Suprapubic skin (tissue), 4 donors: ENCODE results near the gene KLK1. TPM values are rescaled to one million over a fixed set of nuclear protein-coding genes. Genes with fewer than 3 reads are reported as not detected.

Experiments used
- DNase-seq, 2 donors: peaks; one replicate each; pipeline ENCODE4 v3.0.0-alpha.2; 2019; ENCODE audit warnings: low spot score in 2 of 2
- H3K27ac ChIP-seq: fragments of 200-600 bp; sonication (generic); one replicate; pipeline ENCODE4 v1.5.1; 2019
- H3K27me3 ChIP-seq: fragments of 200-600 bp; sonication (generic); one replicate; pipeline ENCODE4 v1.5.1; 2019
- H3K36me3 ChIP-seq: fragments of 200-600 bp; sonication (generic); one replicate; pipeline ENCODE4 v1.5.1; 2019
- H3K4me1 ChIP-seq: fragments of 200-600 bp; sonication (generic); one replicate; pipeline ENCODE4 v1.5.1; 2019
- H3K4me3 ChIP-seq: fragments of 200-600 bp; sonication (generic); one replicate; pipeline ENCODE4 v1.5.1; 2019; ENCODE audit warnings: mild to moderate bottlenecking
- H3K9me3 ChIP-seq: fragments of 200-600 bp; sonication (generic); one replicate; pipeline ENCODE4 v1.5.1; 2019
- EP300 ChIP-seq: sonication (generic); formaldehyde crosslinking; IDR thresholded peaks from one replicate; pipeline ENCODE4 v1.6.1; 2017; ENCODE audit warnings: antibody characterized with exemption
- POLR2A ChIP-seq, 2 donors: fragments of 450-650 bp; IDR thresholded peaks; one replicate each; pipeline ENCODE4 v1.6.1; 2017; ENCODE audit warnings: antibody characterized with exemption in 2 of 2, mild to moderate bottlenecking in 2 of 2, moderate library complexity in 2 of 2
- POLR2AphosphoS5 ChIP-seq, 3 donors: sonication (generic); formaldehyde crosslinking; IDR thresholded peaks; one replicate each; pipeline ENCODE4 v1.6.1; 2017; ENCODE audit warnings: antibody characterized with exemption in 3 of 3
- WGBS: methylation state at CpG from one replicate; pipeline ENCODE4 v1.1.5; 2018; 5-methylcytosine and 5-hydroxymethylcytosine counted together
- total RNA-seq, 4 donors: library from RNA; depleted of rRNA; stranded (reverse); fragments of >200 nt; gene quantifications; one replicate each; pipeline ENCODE4 v1.1.0, GENCODE V29; 2016
- TF ChIP-seq, protein P1 (sequence below), 2 donors: fragments of 200-600 bp in 1 of 2; fragments of 450-650 bp in 1 of 2; sonication (generic) in 1 of 2; IDR thresholded peaks; one replicate each; pipeline ENCODE4 v1.5.1; 2016 to 2019; ENCODE audit warnings: antibody characterized with exemption in 2 of 2, mild to moderate bottlenecking in 1 of 2, moderate library complexity in 1 of 2

Gene KLK1
- total RNA-seq, 4 donors from 2014 or later: 34.3 to 58.3 (median 40.5) TPM

DNA sequence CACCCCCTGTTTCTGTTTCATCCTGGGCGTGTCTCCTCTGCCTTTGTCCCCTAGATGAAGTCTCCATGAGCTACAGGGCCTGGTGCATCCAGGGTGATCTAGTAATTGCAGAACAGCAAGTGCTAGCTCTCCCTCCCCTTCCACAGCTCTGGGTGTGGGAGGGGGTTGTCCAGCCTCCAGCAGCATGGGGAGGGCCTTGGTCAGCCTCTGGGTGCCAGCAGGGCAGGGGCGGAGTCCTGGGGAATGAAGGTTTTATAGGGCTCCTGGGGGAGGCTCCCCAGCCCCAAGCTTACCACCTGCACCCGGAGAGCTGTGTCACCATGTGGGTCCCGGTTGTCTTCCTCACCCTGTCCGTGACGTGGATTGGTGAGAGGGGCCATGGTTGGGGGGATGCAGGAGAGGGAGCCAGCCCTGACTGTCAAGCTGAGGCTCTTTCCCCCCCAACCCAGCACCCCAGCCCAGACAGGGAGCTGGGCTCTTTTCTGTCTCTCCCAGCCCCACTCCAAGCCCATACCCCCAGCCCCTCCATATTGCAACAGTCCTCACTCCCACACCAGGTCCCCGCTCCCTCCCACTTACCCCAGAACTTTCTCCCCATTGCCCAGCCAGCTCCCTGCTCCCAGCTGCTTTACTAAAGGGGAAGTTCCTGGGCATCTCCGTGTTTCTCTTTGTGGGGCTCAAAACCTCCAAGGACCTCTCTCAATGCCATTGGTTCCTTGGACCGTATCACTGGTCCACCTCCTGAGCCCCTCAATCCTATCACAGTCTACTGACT lies 31.2 kb upstream of the KLK1 start, which contains the start of gene KLK3:
KLK3 (plus strand) TSS at position 280 of the 775 bp plus-strand sequence; CDS start at position 321, 41 bp downstream.
- DNase-seq: no peak

GRCh38 chr19:50851620-50852019 lies 28.0 kb upstream of the KLK1 start:
- WGBS: no CpG with 5 or more reads among the region's 4 CpGs

More for the DNA sequence above, 31.2 kb upstream of the KLK1 start, which contains the start of gene KLK3:
- H3K4me1 ChIP-seq: no peaks in the 10 kb centered on the region
- H3K4me3 ChIP-seq: no peak within 1 kb of the TSS
- no peak within 1 kb of the TSS for H3K27ac ChIP-seq
- no peaks in the 10 kb centered on the region for H3K9me3 ChIP-seq
- peaks cover 67% of the 10 kb centered on the region for H3K27me3 ChIP-seq
- no peaks in the 10 kb centered on the region for H3K36me3 ChIP-seq
- WGBS: 65% methylated on average over 5 of the region's 9 CpGs
- TF ChIP-seq POLR2AphosphoS5 (IDR thresholded peaks at IDR 0.05): no peak
- TF ChIP-seq, protein P1, sequence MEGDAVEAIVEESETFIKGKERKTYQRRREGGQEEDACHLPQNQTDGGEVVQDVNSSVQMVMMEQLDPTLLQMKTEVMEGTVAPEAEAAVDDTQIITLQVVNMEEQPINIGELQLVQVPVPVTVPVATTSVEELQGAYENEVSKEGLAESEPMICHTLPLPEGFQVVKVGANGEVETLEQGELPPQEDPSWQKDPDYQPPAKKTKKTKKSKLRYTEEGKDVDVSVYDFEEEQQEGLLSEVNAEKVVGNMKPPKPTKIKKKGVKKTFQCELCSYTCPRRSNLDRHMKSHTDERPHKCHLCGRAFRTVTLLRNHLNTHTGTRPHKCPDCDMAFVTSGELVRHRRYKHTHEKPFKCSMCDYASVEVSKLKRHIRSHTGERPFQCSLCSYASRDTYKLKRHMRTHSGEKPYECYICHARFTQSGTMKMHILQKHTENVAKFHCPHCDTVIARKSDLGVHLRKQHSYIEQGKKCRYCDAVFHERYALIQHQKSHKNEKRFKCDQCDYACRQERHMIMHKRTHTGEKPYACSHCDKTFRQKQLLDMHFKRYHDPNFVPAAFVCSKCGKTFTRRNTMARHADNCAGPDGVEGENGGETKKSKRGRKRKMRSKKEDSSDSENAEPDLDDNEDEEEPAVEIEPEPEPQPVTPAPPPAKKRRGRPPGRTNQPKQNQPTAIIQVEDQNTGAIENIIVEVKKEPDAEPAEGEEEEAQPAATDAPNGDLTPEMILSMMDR (IDR thresholded peaks at IDR 0.05): no peak
- no peak for TF ChIP-seq POLR2A (IDR thresholded peaks at IDR 0.05)
- no peak for TF ChIP-seq EP300

DNA sequence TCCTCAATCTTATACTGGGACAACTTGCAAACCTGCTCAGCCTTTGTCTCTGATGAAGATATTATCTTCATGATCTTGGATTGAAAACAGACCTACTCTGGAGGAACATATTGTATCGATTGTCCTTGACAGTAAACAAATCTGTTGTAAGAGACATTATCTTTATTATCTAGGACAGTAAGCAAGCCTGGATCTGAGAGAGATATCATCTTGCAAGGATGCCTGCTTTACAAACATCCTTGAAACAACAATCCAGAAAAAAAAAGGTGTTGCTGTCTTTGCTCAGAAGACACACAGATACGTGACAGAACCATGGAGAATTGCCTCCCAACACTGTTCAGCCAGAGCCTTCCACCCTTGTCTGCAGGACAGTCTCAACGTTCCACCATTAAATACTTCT lies 27.2 kb upstream of the KLK1 start:
- Histone ChIP-seq H3K9me3 (no peaks in the 10 kb centered on the region), H3K4me3 (no peak overlapping the region), H3K27ac (no peak overlapping the region), H3K27me3 (peaks cover 44% of the 10 kb centered on the region), H3K36me3 (no peaks in the 10 kb centered on the region), H3K4me1 (no peaks in the 10 kb centered on the region)
- no peak for DNase-seq
- TF ChIP-seq POLR2AphosphoS5 (IDR thresholded peaks at IDR 0.05) (no peak), EP300 (no peak), POLR2A (IDR thresholded peaks at IDR 0.05) (no peak)
- TF ChIP-seq, protein P1 (IDR thresholded peaks at IDR 0.05): no peak
- 52% methylated on average over 3 of the region's 3 CpGs for WGBS

More at GRCh38 chr19:50851620-50852019, 28.0 kb upstream of the KLK1 start:
- H3K36me3 ChIP-seq: no peaks in the 10 kb centered on the region
- DNase-seq: no peak
- no peak overlapping the region for H3K27ac ChIP-seq
- H3K4me3 ChIP-seq: no peak overlapping the region
- H3K4me1 ChIP-seq: no peaks in the 10 kb centered on the region
- TF ChIP-seq POLR2AphosphoS5 (IDR thresholded peaks at IDR 0.05): no peak
- TF ChIP-seq POLR2A (IDR thresholded peaks at IDR 0.05): no peak
- no peak for TF ChIP-seq EP300
- H3K27me3 ChIP-seq: peaks cover 53% of the 10 kb centered on the region
- no peaks in the 10 kb centered on the region for H3K9me3 ChIP-seq

DNA sequence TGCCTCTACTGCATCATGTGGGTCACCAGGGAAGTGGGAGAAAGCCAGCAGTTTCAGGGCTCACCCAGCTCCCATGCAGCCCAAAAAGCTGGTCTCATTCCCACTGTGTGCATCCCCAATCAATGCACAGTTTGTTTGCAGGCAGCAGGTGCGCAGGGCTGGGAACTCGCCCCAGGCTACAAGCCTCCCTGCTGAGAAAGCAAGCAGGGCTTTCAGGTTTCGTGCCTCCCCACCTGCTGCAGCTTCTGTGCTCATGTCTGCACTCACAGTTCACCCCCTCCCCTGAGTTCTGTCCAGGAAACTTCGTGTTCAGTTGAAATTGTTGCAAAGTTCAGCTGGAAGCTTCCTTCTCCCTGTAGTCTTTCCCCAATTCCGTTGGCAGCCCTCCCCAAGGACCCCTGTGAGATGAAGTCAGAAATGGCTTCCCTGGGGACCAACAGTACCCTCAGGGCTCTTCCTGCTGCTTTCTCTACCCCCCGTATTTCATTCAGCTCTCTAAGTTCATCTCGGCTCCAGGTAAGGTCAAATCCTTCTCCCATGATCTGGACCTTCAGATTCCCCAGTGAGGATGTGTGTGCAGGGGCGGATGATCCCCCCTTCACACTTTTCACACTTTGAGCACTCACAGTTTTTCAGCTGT lies 20.8 kb upstream of the KLK1 start:
- H3K27ac ChIP-seq: no peak overlapping the region
- TF ChIP-seq POLR2A (IDR thresholded peaks at IDR 0.05) (no peak), POLR2AphosphoS5 (IDR thresholded peaks at IDR 0.05) (no peak), EP300 (no peak)
- TF ChIP-seq, protein P1 (IDR thresholded peaks at IDR 0.05): no peak
- H3K27me3 ChIP-seq: peaks cover 23% of the 10 kb centered on the region
- no peaks in the 10 kb centered on the region for H3K4me1 ChIP-seq
- no peaks in the 10 kb centered on the region for H3K9me3 ChIP-seq
- DNase-seq: no peak
- H3K4me3 ChIP-seq: no peak overlapping the region
- WGBS: 52% methylated on average over 6 of the region's 8 CpGs
- H3K36me3 ChIP-seq: no peaks in the 10 kb centered on the region

GRCh38 chr19:50843701-50844221 lies 20.2 kb upstream of the KLK1 start:
- Histone ChIP-seq H3K27ac (no peak overlapping the region), H3K36me3 (no peaks in the 10 kb centered on the region), H3K27me3 (peaks cover 25% of the 10 kb centered on the region), H3K4me1 (no peaks in the 10 kb centered on the region), H3K9me3 (no peaks in the 10 kb centered on the region), H3K4me3 (no peak overlapping the region)
- 69% methylated on average over 7 of the region's 7 CpGs for WGBS
- DNase-seq: no peak
- TF ChIP-seq POLR2AphosphoS5 (IDR thresholded peaks at IDR 0.05) (no peak), EP300 (no peak), POLR2A (IDR thresholded peaks at IDR 0.05) (no peak)
- TF ChIP-seq, protein P1 (IDR thresholded peaks at IDR 0.05): no peak
